OCI-LY1 (cell line): ENCODE measurements around the gene PPP1R1B.

Experiments used
- H2AFZ ChIP-seq: fragments of 200-600 bp; sonication (generic), shearing (Covaris generic); 2 replicates; pipeline ENCODE4 v1.6.0; 2014; ENCODE audit warnings: antibody characterized with exemption, mild to moderate bottlenecking, low read length
- H3F3A ChIP-seq: fragments of 200-600 bp; sonication (generic), shearing (Covaris generic); 2 replicates; pipeline ENCODE4 v1.6.0; 2014; ENCODE audit warnings: mild to moderate bottlenecking, antibody characterized with exemption, low read length, moderate library complexity; ENCODE audit not compliant: insufficient read depth
- H3K27ac ChIP-seq: fragments of 200-600 bp; sonication (generic); 2 replicates; pipeline ENCODE4 v1.5.1; 2014; ENCODE audit warnings: low read length, mixed run types, mild to moderate bottlenecking, low read depth; ENCODE audit not compliant: poor library complexity, severe bottlenecking
- H3K27me3 ChIP-seq: fragments of 200-600 bp; sonication (generic); 2 replicates; pipeline ENCODE4 v1.6.0; 2014; ENCODE audit warnings: antibody characterized with exemption, mild to moderate bottlenecking, low read length, moderate library complexity; ENCODE audit not compliant: insufficient read depth
- H3K36me3 ChIP-seq: fragments of 200-600 bp; sonication (generic); 2 replicates; pipeline ENCODE4 v1.6.1; 2014; ENCODE audit warnings: mild to moderate bottlenecking, antibody characterized with exemption, low read length, moderate library complexity, mixed read lengths; ENCODE audit not compliant: insufficient read depth
- H3K4me1 ChIP-seq: fragments of 200-600 bp; sonication (generic); 2 replicates; pipeline ENCODE4 v1.5.1; 2014; ENCODE audit warnings: mild to moderate bottlenecking, low read length, moderate library complexity; ENCODE audit not compliant: insufficient read depth, severe bottlenecking
- H3K4me2 ChIP-seq: fragments of 200-600 bp; sonication (generic), shearing (Covaris generic); 2 replicates; pipeline ENCODE4 v1.6.1; 2014; ENCODE audit warnings: low read length
- H3K4me3 ChIP-seq: fragments of 200-600 bp; sonication (generic); 2 replicates; pipeline ENCODE4 v1.5.1; 2014; ENCODE audit warnings: low read length, low read depth, mild to moderate bottlenecking, mixed read lengths; ENCODE audit not compliant: poor library complexity, severe bottlenecking
- H3K79me2 ChIP-seq: fragments of 200-600 bp; shearing (Covaris generic); 2 replicates; pipeline ENCODE4 v1.6.1; 2016; ENCODE audit warnings: mixed run types, low read length, mixed read lengths; ENCODE audit not compliant: insufficient read depth
- H3K9ac ChIP-seq: fragments of 200-600 bp; sonication (generic), shearing (Covaris generic); 2 replicates; pipeline ENCODE4 v1.6.1; 2014; ENCODE audit warnings: mild to moderate bottlenecking, low read length, mixed read lengths
- H3K9me2 ChIP-seq: fragments of 200-600 bp; sonication (generic), shearing (Covaris generic); 2 replicates; pipeline ENCODE4 v1.6.1; 2014; ENCODE audit warnings: low read depth, mild to moderate bottlenecking, low read length, mixed read lengths
- H3K9me3 ChIP-seq: fragments of 200-600 bp; shearing (Covaris generic); 2 replicates; pipeline ENCODE4 v1.6.1; 2014; ENCODE audit warnings: low read length, mixed read lengths
- H4K20me1 ChIP-seq: fragments of 200-600 bp; sonication (generic), shearing (Covaris generic); 2 replicates; pipeline ENCODE4 v1.6.0; 2016; ENCODE audit warnings: mild to moderate bottlenecking, low read length; ENCODE audit not compliant: insufficient read depth
- CTCF ChIP-seq: fragments of 200-600 bp; sonication (generic), shearing (Covaris generic); IDR thresholded peaks from 2 replicates; pipeline ENCODE4 v1.5.1; 2017; ENCODE audit warnings: mild to moderate bottlenecking, antibody characterized with exemption, low read length, moderate library complexity, mixed read lengths
- EZH2 ChIP-seq: fragments of 200-600 bp; sonication (generic), shearing (Covaris generic); IDR thresholded peaks from 2 replicates; pipeline ENCODE4 v1.8.0; 2017; ENCODE audit warnings: borderline replicate concordance, mixed run types, mild to moderate bottlenecking, antibody characterized with exemption, low read length, moderate library complexity, mixed read lengths

PPP1R1B gene

DNA sequence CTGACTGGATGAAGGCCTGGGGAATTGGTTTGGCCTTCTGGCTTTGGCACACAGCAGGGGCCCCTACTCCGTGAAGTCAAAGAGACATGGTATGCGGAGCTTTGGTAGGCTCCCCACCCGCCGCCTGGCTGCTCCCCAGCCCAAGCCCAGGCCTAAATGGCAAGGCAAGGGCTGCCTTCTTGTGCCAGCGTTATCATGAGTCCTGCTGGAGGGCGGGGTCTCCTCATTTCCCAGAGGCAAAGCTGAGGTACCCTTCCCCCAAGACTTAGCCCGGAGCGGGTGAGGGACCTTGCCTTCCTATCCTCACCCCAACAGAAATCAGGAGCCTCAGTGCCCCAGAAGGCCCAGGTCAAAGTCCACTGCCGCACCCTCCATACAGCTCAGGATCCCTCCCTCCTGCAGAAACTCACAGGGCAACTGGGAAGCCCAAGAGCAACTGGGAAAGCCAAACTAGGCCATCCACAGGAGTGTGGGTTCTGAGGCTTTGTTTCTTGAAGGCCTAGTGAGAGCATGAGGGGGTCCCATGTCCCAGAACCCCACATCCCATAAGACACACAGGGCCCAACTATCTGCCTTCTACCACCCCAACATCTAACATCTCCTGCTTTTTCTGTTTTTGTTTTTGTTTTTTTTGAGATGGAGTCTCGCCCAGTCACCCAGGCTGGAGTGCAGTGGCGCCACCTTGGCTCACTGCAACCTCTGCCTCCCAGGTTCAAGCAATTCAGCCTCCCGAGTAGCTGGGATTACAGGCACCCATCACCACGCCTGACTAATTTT, 51.8 kb downstream of the PPP1R1B start:
- Histone ChIP-seq H3K4me2 (no peak overlapping the region), H3K79me2 (no peaks in the 10 kb centered on the region)

GRCh38 chr17:39679521-39680192, 52.9 kb downstream of the PPP1R1B start:
- Histone ChIP-seq H3K4me1 (peaks cover 9% of the 10 kb centered on the region), H3K9ac (no peak overlapping the region), H3K9me2 (no peaks in the 10 kb centered on the region), H3K9me3 (no peaks in the 10 kb centered on the region), H3K4me3 (no peak overlapping the region), H2AFZ (no peak overlapping the region), H3K4me2 (no peak overlapping the region), H3K27me3 (no peaks in the 10 kb centered on the region), H3F3A (no peaks in the 10 kb centered on the region), H3K27ac (no peak overlapping the region), H3K79me2 (no peaks in the 10 kb centered on the region), H4K20me1 (no peaks in the 10 kb centered on the region), H3K36me3 (no peaks in the 10 kb centered on the region)
- TF ChIP-seq CTCF = no peak
- TF ChIP-seq EZH2 = no peak

More for the DNA sequence above, 51.8 kb downstream of the PPP1R1B start:
- no peaks in the 10 kb centered on the region for H3K36me3 ChIP-seq
- H3K9me2 ChIP-seq = no peaks in the 10 kb centered on the region
- H3K9ac ChIP-seq = no peak overlapping the region
- no peaks in the 10 kb centered on the region for H4K20me1 ChIP-seq
- no peak overlapping the region for H3K27ac ChIP-seq
- H3F3A ChIP-seq = no peaks in the 10 kb centered on the region
- H3K27me3 ChIP-seq = no peaks in the 10 kb centered on the region; the same call in 1 of the 2 replicates
- H3K4me1 ChIP-seq = peaks cover 9% of the 10 kb centered on the region
- H2AFZ ChIP-seq = no peak overlapping the region
- H3K4me3 ChIP-seq = no peak overlapping the region
- no peaks in the 10 kb centered on the region for H3K9me3 ChIP-seq
- TF ChIP-seq EZH2 (no peak), CTCF (no peak)

GRCh38 chr17:39683295-39683939, 56.7 kb downstream of the PPP1R1B start:
- H3F3A ChIP-seq = no peaks in the 10 kb centered on the region
- H3K27me3 ChIP-seq = no peaks in the 10 kb centered on the region
- no peaks in the 10 kb centered on the region for H3K9me2 ChIP-seq
- TF ChIP-seq CTCF (no peak), EZH2 (no peak)
- H3K4me2 ChIP-seq = no peak overlapping the region
- H3K79me2 ChIP-seq = no peaks in the 10 kb centered on the region
- no peaks in the 10 kb centered on the region for H4K20me1 ChIP-seq
- no peak overlapping the region for H3K9ac ChIP-seq
- no peak overlapping the region for H2AFZ ChIP-seq
- H3K36me3 ChIP-seq = no peaks in the 10 kb centered on the region
- no peak overlapping the region for H3K27ac ChIP-seq
- no peak overlapping the region for H3K4me3 ChIP-seq
- H3K4me1 ChIP-seq = peaks cover 21% of the 10 kb centered on the region
- no peaks in the 10 kb centered on the region for H3K9me3 ChIP-seq
